SK-N-MC (cell line): ENCODE results near the gene HPGD.
A peak's percentile ranks its signal among the peaks of the same experiment; 100 is the strongest.

Experiments
- DNase-seq: peaks from one replicate; pipeline ENCODE4 v3.0.0-alpha.2; 2011; ENCODE audit warnings: low read depth, low spot score
- H3K27ac ChIP-seq: fragments of 200-600 bp; sonication (generic); 2 replicates; pipeline ENCODE4 v1.5.1; 2016; ENCODE audit warnings: mixed run types
- H3K36me3 ChIP-seq: fragments of 200-600 bp; sonication (generic); 2 replicates; pipeline ENCODE4 v1.6.1; 2017; ENCODE audit warnings: antibody characterized with exemption, low read length, mixed read lengths; ENCODE audit not compliant: insufficient read depth
- H3K4me3 ChIP-seq: fragments of 200-600 bp; sonication (generic); 2 replicates; pipeline ENCODE4 v1.5.1; 2016
- H3K9ac ChIP-seq: fragments of 200-600 bp; sonication (generic); 2 replicates; pipeline ENCODE4 v1.8.0; 2017; ENCODE audit warnings: mixed run types, mixed read lengths; ENCODE audit not compliant: insufficient read length
- H3K9me3 ChIP-seq: fragments of 200-600 bp; sonication (generic); 2 replicates; pipeline ENCODE4 v1.6.1; 2017; ENCODE audit warnings: low read depth, mild to moderate bottlenecking, antibody characterized with exemption, low read length, moderate library complexity, mixed read lengths
- EZH2 ChIP-seq: fragments of 200-600 bp; sonication (generic); IDR thresholded peaks from one replicate; pipeline ENCODE4 v1.6.1; 2017; ENCODE audit warnings: antibody characterized with exemption
- FOXP2 ChIP-seq: optimal IDR thresholded peaks from 2 replicates; pipeline ENCODE3; 2011; ENCODE audit warnings: mild to moderate bottlenecking, moderate library complexity; ENCODE audit not compliant: insufficient read depth; ENCODE audit errors: extremely low read length, control extremely low read depth
- POLR2AphosphoS5 ChIP-seq: IDR thresholded peaks from 2 replicates; pipeline ENCODE4 v1.6.1; 2012; ENCODE audit warnings: mild to moderate bottlenecking, low read depth, low read length, borderline replicate concordance

Gene HPGD

DNA sequence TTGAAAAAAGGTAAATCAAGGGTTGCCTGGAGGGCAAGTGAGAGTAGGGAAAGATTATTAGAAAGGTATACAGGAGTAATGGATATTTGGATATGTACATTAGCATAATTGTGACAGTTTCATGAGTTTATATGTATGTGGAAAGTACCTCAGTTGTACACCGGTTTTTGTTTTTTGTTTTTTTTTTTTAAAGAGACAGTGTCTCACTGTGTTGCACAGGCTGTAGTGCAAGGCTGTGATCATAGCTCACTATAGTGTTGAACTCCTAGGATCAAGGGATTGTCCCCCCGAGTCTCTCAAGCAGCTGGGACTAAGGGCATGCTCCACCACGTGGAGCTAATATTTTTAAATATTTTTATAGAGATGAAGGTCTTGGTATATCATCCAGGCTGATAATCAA is 15.3 kb upstream of the HPGD start:
- H3K4me3 ChIP-seq = no peak overlapping the region
- H3K9me3 ChIP-seq = no peaks in the 10 kb centered on the region
- DNase-seq = no peak
- no peak overlapping the region for H3K9ac ChIP-seq
- no peaks in the 10 kb centered on the region for H3K36me3 ChIP-seq
- no peak overlapping the region for H3K27ac ChIP-seq
- TF ChIP-seq POLR2AphosphoS5 = no peak
- no peak for TF ChIP-seq FOXP2
- no peak for TF ChIP-seq EZH2

DNA sequence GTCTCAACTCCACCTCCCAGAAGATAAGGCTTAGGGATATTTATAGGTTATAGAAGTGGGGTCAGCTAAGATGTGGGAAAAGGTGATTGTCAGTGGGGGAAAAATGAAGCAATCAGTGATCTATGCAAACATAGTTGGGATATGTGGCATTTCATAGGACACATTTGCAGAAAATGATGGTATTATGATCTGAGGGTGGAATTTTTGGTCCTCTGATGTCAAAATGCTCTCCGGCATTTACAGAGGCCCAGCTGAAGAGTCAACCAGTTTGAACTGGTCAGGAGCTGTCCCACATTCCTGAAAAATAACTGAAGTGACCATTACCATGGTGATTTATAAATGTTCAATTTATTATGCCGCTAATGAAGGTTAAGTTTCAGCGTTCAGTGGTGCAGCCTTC is 12.2 kb upstream of the HPGD start:
- DNase-seq = no peak

DNA sequence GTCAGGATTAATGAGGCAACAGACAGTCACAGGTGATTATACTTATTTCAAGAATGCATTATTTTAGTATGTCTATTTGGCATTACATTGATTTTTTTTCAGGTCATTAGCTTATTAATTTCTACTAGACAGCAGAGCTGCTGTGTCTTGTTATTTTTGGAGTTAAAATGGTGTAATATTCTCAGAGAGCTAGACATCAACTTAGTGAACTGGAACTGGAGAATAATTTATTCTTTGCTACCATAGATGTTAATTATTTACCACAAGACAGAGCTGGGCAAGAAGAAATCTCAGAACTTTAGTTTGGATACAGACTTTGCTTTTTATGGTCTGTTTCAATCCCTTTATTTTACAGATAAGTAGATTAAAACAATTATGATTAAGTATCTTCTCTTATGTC is 10.2 kb upstream of the HPGD start:
- Histone ChIP-seq H3K36me3 (no peaks in the 10 kb centered on the region), H3K4me3 (no peak overlapping the region), H3K9me3 (no peaks in the 10 kb centered on the region), H3K27ac (no peak overlapping the region), H3K9ac (no peak overlapping the region)
- DNase-seq = no peak
- TF ChIP-seq FOXP2 (no peak), POLR2AphosphoS5 (no peak), EZH2 (no peak)

More for the DNA sequence above, 12.2 kb upstream of the HPGD start:
- Histone ChIP-seq H3K9ac (no peak overlapping the region), H3K27ac (no peak overlapping the region), H3K9me3 (no peaks in the 10 kb centered on the region), H3K36me3 (no peaks in the 10 kb centered on the region), H3K4me3 (no peak overlapping the region)
- TF ChIP-seq FOXP2 (no peak), POLR2AphosphoS5 (no peak), EZH2 (no peak)

DNA sequence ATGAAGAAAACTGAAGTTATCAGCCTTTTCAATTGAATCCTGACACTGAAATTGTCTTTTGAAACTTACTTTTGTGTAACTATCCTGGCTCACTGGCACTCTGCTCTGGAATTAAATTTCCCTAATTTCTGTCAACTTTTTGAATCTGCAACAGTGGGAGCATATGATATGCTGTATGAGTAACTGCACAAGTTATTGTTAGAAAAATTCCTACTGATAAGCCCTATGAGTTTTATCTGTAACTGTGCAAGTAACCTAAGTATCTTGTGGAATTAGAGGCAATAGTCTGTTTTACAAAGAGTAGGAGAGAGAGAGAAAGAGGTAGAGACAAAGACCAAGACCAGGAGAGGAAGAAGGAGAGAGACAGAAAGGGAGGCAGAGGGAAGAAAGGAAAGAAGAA is 9.2 kb upstream of the HPGD start:
- TF ChIP-seq POLR2AphosphoS5 = no peak
- no peak for TF ChIP-seq EZH2
- H3K27ac ChIP-seq = no peak overlapping the region

DNA sequence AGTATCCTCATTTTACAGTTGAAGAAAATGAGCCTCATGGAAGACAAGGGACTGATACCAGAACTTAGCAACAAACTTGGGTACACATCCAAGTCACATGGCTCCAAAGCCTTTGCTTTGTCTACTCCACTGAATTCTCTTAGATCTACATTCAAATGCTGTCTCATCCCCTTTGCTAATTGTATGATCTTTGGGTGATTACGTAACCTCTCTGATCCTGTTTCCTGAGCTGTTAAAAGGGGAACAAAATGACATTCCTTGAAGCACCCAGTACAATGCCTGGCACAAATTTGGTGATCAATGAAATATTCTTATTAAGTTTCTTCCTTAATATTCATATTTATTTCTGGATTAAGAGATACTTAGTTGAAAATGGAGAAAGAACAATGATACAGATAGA is 5.9 kb upstream of the HPGD start:
- no peak overlapping the region for H3K4me3 ChIP-seq
- H3K9ac ChIP-seq = no peak overlapping the region
- H3K27ac ChIP-seq = no peak overlapping the region
- DNase-seq = no peak
- H3K36me3 ChIP-seq = no peaks in the 10 kb centered on the region
- TF ChIP-seq EZH2 (no peak), FOXP2 (no peak), POLR2AphosphoS5 (no peak)
- H3K9me3 ChIP-seq = no peaks in the 10 kb centered on the region

More for the DNA sequence above, 9.2 kb upstream of the HPGD start:
- no peaks in the 10 kb centered on the region for H3K9me3 ChIP-seq
- H3K4me3 ChIP-seq = no peak overlapping the region
- no peaks in the 10 kb centered on the region for H3K36me3 ChIP-seq
- DNase-seq = no peak
- no peak overlapping the region for H3K9ac ChIP-seq

DNA sequence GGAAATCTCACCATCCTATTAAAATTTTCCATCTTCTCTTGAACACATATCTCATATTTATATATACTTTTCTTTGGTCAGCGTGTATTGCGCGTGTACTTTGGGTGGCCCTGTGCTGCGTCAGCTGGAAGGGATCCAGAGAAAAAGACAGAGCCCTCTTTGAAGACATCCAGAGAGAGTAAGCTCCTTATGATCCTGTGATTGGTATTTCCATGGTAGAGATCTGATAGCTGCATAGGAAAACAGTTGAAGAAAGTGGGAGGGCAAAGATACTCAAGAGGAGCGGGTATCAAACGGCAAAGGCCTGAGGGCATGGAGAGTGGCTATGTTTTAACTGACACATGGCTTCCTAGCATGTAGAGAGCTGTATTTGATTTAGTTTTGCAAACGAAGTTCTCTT is 4.4 kb upstream of the HPGD start:
- H3K36me3 ChIP-seq = no peaks in the 10 kb centered on the region
- no peak for DNase-seq
- H3K9me3 ChIP-seq = no peaks in the 10 kb centered on the region
- no peak overlapping the region for H3K27ac ChIP-seq
- no peak overlapping the region for H3K9ac ChIP-seq
- TF ChIP-seq FOXP2 = no peak
- TF ChIP-seq POLR2AphosphoS5 = no peak
- no peak for TF ChIP-seq EZH2
- no peak overlapping the region for H3K4me3 ChIP-seq

DNA sequence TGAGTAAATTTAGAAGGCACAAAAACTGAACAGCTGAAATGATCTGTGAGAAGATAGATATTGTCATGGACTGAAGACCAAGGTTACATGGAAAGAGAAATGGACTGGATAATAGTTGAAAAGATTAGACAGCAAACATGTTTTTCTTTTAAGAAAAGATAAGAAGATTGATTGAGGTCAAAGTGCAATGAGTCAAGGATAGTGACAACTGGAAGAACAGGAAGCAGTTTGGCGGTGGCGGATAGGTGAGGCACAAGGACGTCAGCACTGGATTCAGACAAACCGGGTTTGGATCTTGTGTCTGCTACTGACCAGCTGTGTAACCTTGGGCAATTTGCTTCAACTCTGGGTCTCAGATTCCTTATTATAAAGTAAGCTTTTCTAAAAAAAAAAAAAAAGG is 2.0 kb upstream of the HPGD start:
- TF ChIP-seq FOXP2 = no peak
- TF ChIP-seq POLR2AphosphoS5 = no peak
- TF ChIP-seq EZH2 = no peak
- no peaks in the 10 kb centered on the region for H3K36me3 ChIP-seq
- no peak overlapping the region for H3K4me3 ChIP-seq
- no peak overlapping the region for H3K27ac ChIP-seq
- H3K9ac ChIP-seq = no peak overlapping the region
- no peaks in the 10 kb centered on the region for H3K9me3 ChIP-seq
- DNase-seq = no peak

DNA sequence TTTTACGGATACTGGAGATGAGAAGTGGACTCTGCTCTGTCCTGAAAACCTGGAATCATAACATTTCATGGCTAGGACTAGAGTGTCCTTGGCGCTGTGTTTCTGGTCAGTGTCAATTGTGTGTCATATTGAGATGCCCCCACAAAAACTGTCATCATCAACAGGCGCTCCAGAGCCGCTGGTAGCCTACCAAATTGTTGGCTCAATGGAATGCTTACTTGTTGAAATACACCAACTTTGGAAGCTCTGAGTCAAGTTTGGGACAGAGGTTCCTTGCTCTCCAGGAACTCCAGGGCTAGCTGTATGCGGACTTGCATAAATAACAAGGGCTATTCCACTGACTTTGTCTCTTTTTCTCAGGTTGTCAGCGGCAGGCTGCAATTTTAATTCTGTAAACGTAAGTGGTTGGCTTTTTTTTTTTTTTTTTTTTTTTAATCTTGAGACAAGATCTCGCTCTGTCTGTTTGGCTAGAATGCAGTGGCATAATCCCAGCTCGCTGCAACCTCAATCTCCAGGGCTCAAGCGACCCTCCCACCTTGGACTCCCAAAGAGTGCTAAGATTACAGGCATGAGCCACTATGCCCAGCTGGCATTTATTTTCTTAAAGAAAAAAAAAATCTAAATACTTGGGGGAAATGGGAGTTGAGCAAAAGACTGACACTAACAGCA is 871 bp upstream of the HPGD start:
- TF ChIP-seq POLR2AphosphoS5 (no peak), EZH2 (no peak), FOXP2 (no peak)
- no peak for DNase-seq
- no peaks in the 10 kb centered on the region for H3K9me3 ChIP-seq
- H3K36me3 ChIP-seq = no peaks in the 10 kb centered on the region
- peak overlapping the region; percentile 70 for H3K9ac ChIP-seq
- H3K4me3 ChIP-seq = peak overlapping the region; percentile 87
- H3K27ac ChIP-seq = no peak overlapping the region

DNA sequence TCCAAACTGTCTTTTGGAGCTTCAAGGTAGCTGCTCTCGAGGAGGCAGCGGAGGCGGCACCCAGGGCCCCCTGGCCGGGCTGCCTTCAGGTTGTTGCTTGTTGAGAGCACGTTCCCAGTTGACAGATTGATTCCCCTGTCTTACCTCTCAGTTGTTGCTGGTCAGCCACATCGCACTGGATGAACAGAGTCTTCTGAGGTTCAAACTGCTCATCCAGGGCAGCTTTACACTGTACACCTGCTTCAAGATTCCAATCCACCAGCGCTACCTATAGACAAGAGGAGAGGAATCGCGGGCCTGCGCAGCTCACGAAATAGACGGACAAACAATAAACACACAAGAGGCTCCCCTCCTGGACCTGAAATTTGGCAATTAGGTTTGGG is 497 bp downstream of the HPGD start:
- H3K27ac ChIP-seq = no peak overlapping the region
- no peak for DNase-seq
- TF ChIP-seq POLR2AphosphoS5 (no peak), FOXP2 (no peak), EZH2 (no peak)
- H3K36me3 ChIP-seq = no peaks in the 10 kb centered on the region
- H3K4me3 ChIP-seq = peak overlapping the region; percentile 87
- H3K9ac ChIP-seq = no peak overlapping the region
- no peaks in the 10 kb centered on the region for H3K9me3 ChIP-seq
